ENCODE data around the gene ACTG2. TPM values are rescaled to one million over a fixed set of nuclear protein-coding genes. Genes with fewer than 3 reads are reported as not detected.

Gene ACTG2
- total RNA-seq, 6 experiments from 2014 or later, result 0.17 to 2.3 (median 2.1) TPM

- DNase-seq, result peak; percentile 35
- H3K27ac Mint-ChIP-seq, result peak overlapping the region; percentile 34
Measured at GRCh38 chr2:73952499-73953446, 60.0 kb downstream of the ACTG2 start.

GRCh38 chr2:73956218-73956865 lies 63.5 kb downstream of the ACTG2 start:
- Mint-ChIP-seq H3K4me1 (ENCODE audit: low read depth) (peaks cover 25% of the 10 kb centered on the region), H3K27me3 (ENCODE audit: insufficient read depth) (no peaks in the 10 kb centered on the region; the same call in 1 of the 2 replicates), H3K36me3 (ENCODE audit: low read depth) (peaks cover 66% of the 10 kb centered on the region), H3K27ac (no peak overlapping the region), H3K4me3 (no peak overlapping the region), H3K9me3 (no peaks in the 10 kb centered on the region)
- no peak for DNase-seq
- TF ChIP-seq CTCF (IDR thresholded peaks at IDR 0.05), result no peak

More at GRCh38 chr2:73952499-73953446, 60.0 kb downstream of the ACTG2 start:
- Mint-ChIP-seq H3K36me3 (ENCODE audit: low read depth) (peaks cover 64% of the 10 kb centered on the region), H3K4me1 (ENCODE audit: low read depth) (peaks cover 30% of the 10 kb centered on the region), H3K27me3 (ENCODE audit: insufficient read depth) (no peaks in the 10 kb centered on the region), H3K4me3 (no peak overlapping the region), H3K9me3 (no peaks in the 10 kb centered on the region)
- TF ChIP-seq CTCF (IDR thresholded peaks at IDR 0.05), result no peak

- Mint-ChIP-seq H3K36me3 (ENCODE audit: low read depth) (peaks cover 40% of the 10 kb centered on the region), H3K27me3 (ENCODE audit: insufficient read depth) (peaks cover 3% of the 10 kb centered on the region), H3K27ac (no peak overlapping the region), H3K4me1 (ENCODE audit: low read depth) (peaks cover 7% of the 10 kb centered on the region), H3K9me3 (peaks cover 5% of the 10 kb centered on the region; the same call in 1 of the 2 replicates), H3K4me3 (no peak overlapping the region)
- DNase-seq, result no peak
- no peak for TF ChIP-seq CTCF (IDR thresholded peaks at IDR 0.05)
Measured at GRCh38 chr2:73961274-73961673, 68.5 kb downstream of the ACTG2 start.

- Mint-ChIP-seq H3K9me3 (peaks cover 5% of the 10 kb centered on the region; the same call in 1 of the 2 replicates), H3K4me3 (no peak overlapping the region), H3K36me3 (ENCODE audit: low read depth) (peaks cover 34% of the 10 kb centered on the region), H3K27ac (no peak overlapping the region), H3K4me1 (ENCODE audit: low read depth) (peaks cover 1% of the 10 kb centered on the region), H3K27me3 (ENCODE audit: insufficient read depth) (peaks cover 3% of the 10 kb centered on the region)
- TF ChIP-seq CTCF (IDR thresholded peaks at IDR 0.05), result no peak
- no peak for DNase-seq
Measured at GRCh38 chr2:73961823-73962615, 69.2 kb downstream of the ACTG2 start.

- no peaks in the 10 kb centered on the region for H3K4me1 Mint-ChIP-seq (ENCODE audit: low read depth)
- no peak overlapping the region for H3K4me3 Mint-ChIP-seq
- peaks cover 3% of the 10 kb centered on the region for H3K27me3 Mint-ChIP-seq (ENCODE audit: insufficient read depth)
- peaks cover 5% of the 10 kb centered on the region; the same call in 1 of the 2 replicates for H3K9me3 Mint-ChIP-seq
- H3K27ac Mint-ChIP-seq, result no peak overlapping the region
- no peak for TF ChIP-seq CTCF (IDR thresholded peaks at IDR 0.05)
- peaks cover 31% of the 10 kb centered on the region for H3K36me3 Mint-ChIP-seq (ENCODE audit: low read depth)
- no peak for DNase-seq
Measured at GRCh38 chr2:73962798-73963197, 70.0 kb downstream of the ACTG2 start.

All from HFFc6 (cell line).